IPS-20b (cell line): ENCODE data around the gene PFN4.
A peak's percentile ranks its signal among the peaks of the same experiment; 100 is the strongest.
"Not testable (repeated sequence)": the region's sequence is repeated elsewhere in the genome, so short reads cannot be mapped to it uniquely, and the experiment has no call there.

ENCODE experiments used
- H3K27ac ChIP-seq: one replicate; pipeline ENCODE4 v1.5.1; 2013; ENCODE audit warnings: low read length
- H3K27me3 ChIP-seq: 2 replicates; pipeline ENCODE4 v1.6.1; 2013; ENCODE audit warnings: mild to moderate bottlenecking, low read length, inconsistent platforms; ENCODE audit not compliant: insufficient read depth
- H3K36me3 ChIP-seq: 2 replicates; pipeline ENCODE4 v1.6.1; 2013; ENCODE audit warnings: low read depth, mild to moderate bottlenecking, inconsistent platforms, low read length, moderate library complexity; ENCODE audit not compliant: insufficient read depth
- H3K4me1 ChIP-seq: 2 replicates; pipeline ENCODE4 v1.6.1; 2013; ENCODE audit warnings: mild to moderate bottlenecking, control low read depth, inconsistent platforms, low read length, moderate library complexity; ENCODE audit not compliant: insufficient read depth
- H3K4me3 ChIP-seq: 2 replicates; pipeline ENCODE4 v1.5.1; 2013; ENCODE audit warnings: mild to moderate bottlenecking, low read length, inconsistent platforms
- H3K9ac ChIP-seq: 2 replicates; pipeline ENCODE4 v1.6.1; 2013; ENCODE audit warnings: low read depth, mild to moderate bottlenecking, inconsistent platforms, low read length, moderate library complexity
- H3K9me3 ChIP-seq: 2 replicates; pipeline ENCODE4 v1.6.1; 2013; ENCODE audit warnings: mild to moderate bottlenecking, low read depth, low read length, inconsistent platforms; ENCODE audit not compliant: insufficient read depth

PFN4 gene

GRCh38 chr2:24147364-24147763 lies 24.2 kb upstream of the PFN4 start:
- no peaks in the 10 kb centered on the region for H3K4me1 ChIP-seq
- H3K27ac ChIP-seq: no peak overlapping the region
- peaks cover 10% of the 10 kb centered on the region; the same call in 1 of the 2 replicates for H3K9me3 ChIP-seq
- H3K4me3 ChIP-seq: no peak overlapping the region
- no peak overlapping the region for H3K9ac ChIP-seq
- H3K36me3 ChIP-seq: no peaks in the 10 kb centered on the region
- H3K27me3 ChIP-seq: no peaks in the 10 kb centered on the region

DNA sequence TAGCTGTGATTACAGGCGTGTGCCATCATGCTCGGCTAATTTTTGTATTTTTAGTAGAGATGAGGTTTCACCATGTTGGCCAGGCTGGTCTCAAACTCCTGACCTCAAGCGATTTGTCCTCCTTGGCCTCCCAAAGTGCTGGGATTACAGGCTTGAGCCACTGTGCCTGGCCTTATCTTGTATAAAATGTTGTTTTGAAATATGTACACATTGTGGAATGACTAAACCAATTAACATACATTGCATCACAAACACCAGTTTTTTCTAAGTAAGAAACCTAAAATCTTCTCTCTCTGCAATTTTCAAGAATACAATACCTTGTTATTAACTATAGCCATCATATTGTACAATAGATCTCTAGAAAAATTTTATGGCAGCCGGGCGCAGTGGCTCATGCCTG lies 17.2 kb upstream of the PFN4 start:
- H3K9ac ChIP-seq, H3K36me3 ChIP-seq, H3K4me1 ChIP-seq: not testable (repeated sequence)

DNA sequence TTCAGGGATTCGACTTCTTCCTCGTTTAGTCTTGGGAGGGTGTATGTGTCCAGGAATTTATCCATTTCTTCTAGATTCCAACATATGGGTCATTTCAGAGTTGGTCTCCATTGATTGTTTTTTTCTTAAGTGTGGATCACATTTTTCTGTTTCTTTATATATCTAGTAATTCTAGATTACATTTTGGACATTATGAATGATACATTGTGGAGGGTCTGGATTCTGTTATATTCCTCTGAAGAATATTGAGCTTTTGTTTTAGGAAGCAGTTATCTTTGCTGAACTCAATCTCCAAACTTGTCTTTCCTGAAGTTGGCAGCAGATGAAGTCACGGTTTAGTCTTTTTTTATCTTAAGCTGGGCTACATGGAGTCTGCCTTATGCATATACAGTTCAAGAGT lies 9.4 kb upstream of the PFN4 start:
- Histone ChIP-seq H3K9me3 (peaks cover 9% of the 10 kb centered on the region; the same call in 1 of the 2 replicates), H3K27me3 (no peaks in the 10 kb centered on the region), H3K36me3 (no peaks in the 10 kb centered on the region), H3K27ac (no peak overlapping the region), H3K4me1 (no peaks in the 10 kb centered on the region), H3K4me3 (no peak overlapping the region), H3K9ac (no peak overlapping the region)

More for the DNA sequence above, 17.2 kb upstream of the PFN4 start:
- H3K4me3 ChIP-seq, H3K27ac ChIP-seq, H3K27me3 ChIP-seq, H3K9me3 ChIP-seq: not testable (repeated sequence)

DNA sequence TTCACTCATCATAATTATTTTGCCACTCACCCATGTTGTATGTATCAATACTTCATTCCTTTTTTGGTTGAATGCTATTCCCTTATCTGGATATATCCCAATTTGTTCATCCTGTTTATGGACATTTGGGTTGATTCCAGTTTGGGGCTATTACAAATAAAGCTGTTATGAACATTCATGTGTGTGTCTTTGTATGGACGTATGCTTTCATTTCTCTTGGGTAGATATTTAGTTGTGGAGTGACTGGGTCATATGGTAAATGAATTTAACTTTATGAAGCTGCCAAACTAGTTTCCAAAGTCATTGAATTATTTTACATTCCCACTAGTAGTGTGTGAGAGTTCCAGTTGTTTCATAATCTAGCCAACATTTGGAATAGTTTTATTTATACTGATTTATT lies 2.8 kb upstream of the PFN4 start:
- Histone ChIP-seq H3K27me3 (peaks cover 23% of the 10 kb centered on the region), H3K9me3 (no peaks in the 10 kb centered on the region), H3K4me3 (no peak overlapping the region), H3K36me3 (no peaks in the 10 kb centered on the region), H3K4me1 (peaks cover 14% of the 10 kb centered on the region; the same call in 1 of the 2 replicates), H3K9ac (no peak overlapping the region), H3K27ac (no peak overlapping the region)

DNA sequence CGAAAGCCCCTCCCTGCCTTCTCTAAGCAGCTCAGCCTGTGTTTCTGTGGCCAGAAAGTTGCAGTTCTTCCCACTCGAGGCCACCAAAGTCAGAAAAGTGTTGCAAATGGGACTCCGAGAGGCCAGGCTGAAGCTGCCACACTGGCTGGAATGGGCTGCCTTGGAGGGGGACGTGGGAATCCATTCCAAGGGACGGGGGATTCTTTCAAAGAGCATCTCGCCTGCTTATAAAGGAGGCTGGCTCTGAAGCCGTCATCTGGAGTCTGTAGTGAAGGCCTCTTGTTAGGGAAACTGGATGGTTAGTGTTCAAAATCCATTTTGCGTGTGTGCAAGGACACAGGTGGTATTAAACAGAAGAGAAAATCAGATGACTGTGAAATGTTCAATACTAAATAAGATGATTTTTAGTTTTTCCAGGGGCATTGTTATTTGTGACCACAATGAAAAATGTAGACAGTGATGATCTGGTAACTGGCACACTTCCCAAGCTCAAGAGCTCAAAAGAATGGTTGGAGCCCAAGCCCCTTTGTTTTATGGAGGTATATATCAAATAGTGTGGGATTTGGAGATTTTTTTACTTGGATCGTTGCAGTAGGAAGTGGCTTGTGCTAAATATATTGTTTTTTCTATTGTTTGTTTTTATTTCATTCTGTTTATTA lies 917 bp upstream of the PFN4 start:
- no peak overlapping the region for H3K27ac ChIP-seq

DNA sequence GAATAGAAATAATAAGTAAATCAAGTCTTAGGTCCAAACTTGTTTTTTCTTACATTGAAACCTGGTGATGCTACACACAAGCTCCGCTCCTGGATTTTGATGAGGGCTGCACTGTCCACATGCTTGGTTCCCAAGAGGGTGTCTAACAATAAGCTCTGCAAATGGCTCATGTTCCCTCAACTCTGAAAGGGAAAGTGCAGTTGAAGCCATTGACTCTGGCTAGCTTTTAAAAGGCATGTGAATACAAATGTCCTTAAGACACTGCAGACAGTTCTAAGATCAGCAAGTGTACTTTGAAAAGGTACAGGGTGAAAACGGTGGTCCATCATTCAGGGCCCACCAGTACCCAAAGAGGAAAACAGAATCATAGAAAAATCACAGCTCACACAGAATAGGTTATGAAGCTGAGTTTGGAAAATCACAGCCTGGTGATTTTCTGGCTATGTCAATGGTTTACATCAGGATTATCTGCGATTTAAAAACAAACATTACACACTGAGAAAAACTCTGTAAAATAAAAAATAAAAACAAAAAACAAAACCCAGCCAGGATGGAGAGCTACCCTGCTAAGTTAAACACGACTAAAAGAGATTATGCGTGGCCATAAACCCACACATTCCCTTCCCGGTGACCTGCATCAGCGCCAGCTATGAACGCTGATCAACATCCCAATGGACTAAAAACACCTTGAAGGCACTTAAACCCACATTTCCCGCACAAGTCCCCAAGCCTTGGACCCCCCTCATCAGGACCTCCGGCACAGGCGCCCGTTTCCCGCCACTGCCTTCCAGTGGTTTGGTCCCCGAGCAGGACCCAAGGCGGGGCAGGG lies 554 bp downstream of the PFN4 start:
- Histone ChIP-seq H3K27me3 (peaks cover 23% of the 10 kb centered on the region), H3K27ac (no peak overlapping the region), H3K9me3 (no peaks in the 10 kb centered on the region), H3K36me3 (no peaks in the 10 kb centered on the region), H3K4me3 (peak overlapping the region; percentile 89), H3K9ac (peak overlapping the region; percentile 81; the same call in 1 of the 2 replicates), H3K4me1 (peaks cover 15% of the 10 kb centered on the region; the same call in 1 of the 2 replicates)

More for the DNA sequence above, 917 bp upstream of the PFN4 start:
- Histone ChIP-seq H3K4me1 (peaks cover 15% of the 10 kb centered on the region; the same call in 1 of the 2 replicates), H3K9me3 (no peaks in the 10 kb centered on the region), H3K27me3 (peaks cover 23% of the 10 kb centered on the region), H3K4me3 (peak overlapping the region; percentile 89), H3K9ac (peak overlapping the region; percentile 81; the same call in 1 of the 2 replicates), H3K36me3 (no peaks in the 10 kb centered on the region)

- Histone ChIP-seq H3K4me3 (no peak overlapping the region), H3K9me3 (no peaks in the 10 kb centered on the region), H3K4me1 (peaks cover 15% of the 10 kb centered on the region; the same call in 1 of the 2 replicates), H3K27ac (no peak overlapping the region), H3K27me3 (peaks cover 23% of the 10 kb centered on the region), H3K36me3 (no peaks in the 10 kb centered on the region), H3K9ac (no peak overlapping the region; the same call in 1 of the 2 replicates)
Observed at GRCh38 chr2:24121469-24121868, 1.7 kb downstream of the PFN4 start.

DNA sequence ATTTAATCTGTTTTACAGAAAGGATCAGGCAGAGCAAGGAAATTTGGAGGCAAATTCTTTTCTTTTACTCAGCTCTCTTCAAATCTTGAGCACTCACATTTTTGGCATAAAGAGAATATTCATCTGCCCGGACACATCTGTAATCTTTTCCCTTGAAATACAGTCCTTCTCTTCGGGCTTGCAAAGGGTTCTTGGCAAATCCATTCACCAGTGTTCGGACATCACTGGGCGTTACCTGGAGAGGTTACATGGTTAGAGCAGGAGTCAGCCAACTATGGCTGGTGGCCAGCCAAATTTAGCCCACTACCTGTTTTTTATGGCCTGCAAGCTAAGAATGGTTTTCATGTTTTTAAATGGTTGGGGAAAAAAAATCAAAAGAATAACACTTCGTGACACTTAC lies 2.1 kb downstream of the PFN4 start:
- no peaks in the 10 kb centered on the region for H3K9me3 ChIP-seq
- H3K9ac ChIP-seq: no peak overlapping the region
- no peak overlapping the region for H3K4me3 ChIP-seq
- peaks cover 15% of the 10 kb centered on the region; the same call in 1 of the 2 replicates for H3K4me1 ChIP-seq
- H3K27ac ChIP-seq: no peak overlapping the region
- H3K36me3 ChIP-seq: no peaks in the 10 kb centered on the region
- peaks cover 23% of the 10 kb centered on the region for H3K27me3 ChIP-seq

DNA sequence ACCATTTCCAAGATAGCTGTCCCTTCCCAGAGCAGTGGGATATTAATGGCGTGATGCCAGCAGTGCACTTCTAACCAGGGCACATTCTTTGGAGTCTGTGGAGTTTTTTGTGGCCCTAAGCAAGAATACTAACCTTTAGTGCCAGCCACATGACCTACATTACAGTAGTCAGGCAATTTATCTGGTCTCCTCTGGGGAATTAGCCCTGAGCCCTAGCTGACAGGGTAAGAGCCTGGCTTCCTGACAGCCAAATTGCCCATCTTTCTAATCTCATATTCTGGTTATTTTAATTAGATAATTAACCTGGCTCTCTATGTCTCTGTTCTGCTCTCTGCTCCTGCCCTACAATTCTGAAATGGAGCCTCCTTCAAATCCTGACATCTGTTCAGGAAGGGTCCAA lies 5.2 kb downstream of the PFN4 start:
- no peak overlapping the region for H3K27ac ChIP-seq
- no peaks in the 10 kb centered on the region for H3K36me3 ChIP-seq
- H3K4me3 ChIP-seq: no peak overlapping the region
- no peak overlapping the region for H3K9ac ChIP-seq
- H3K4me1 ChIP-seq: peaks cover 12% of the 10 kb centered on the region; the same call in 1 of the 2 replicates
- H3K9me3 ChIP-seq: peaks cover 14% of the 10 kb centered on the region; the same call in 1 of the 2 replicates
- H3K27me3 ChIP-seq: peaks cover 8% of the 10 kb centered on the region

GRCh38 chr2:24115057-24115456 lies 8.1 kb downstream of the PFN4 start:
- Histone ChIP-seq H3K9ac (no peak overlapping the region), H3K36me3 (no peaks in the 10 kb centered on the region), H3K27me3 (no peaks in the 10 kb centered on the region), H3K4me3 (no peak overlapping the region), H3K4me1 (no peaks in the 10 kb centered on the region), H3K27ac (no peak overlapping the region), H3K9me3 (peaks cover 14% of the 10 kb centered on the region; the same call in 1 of the 2 replicates)

- Histone ChIP-seq H3K4me3 (no peak overlapping the region), H3K9me3 (peaks cover 14% of the 10 kb centered on the region; the same call in 1 of the 2 replicates), H3K9ac (no peak overlapping the region)
Observed at GRCh38 chr2:24111407-24111901, 11.7 kb downstream of the PFN4 start.

More at GRCh38 chr2:24111407-24111901, 11.7 kb downstream of the PFN4 start:
- H3K27me3 ChIP-seq: no peaks in the 10 kb centered on the region
- H3K27ac ChIP-seq: no peak overlapping the region
- no peaks in the 10 kb centered on the region for H3K4me1 ChIP-seq
- no peaks in the 10 kb centered on the region for H3K36me3 ChIP-seq
